NCI-H1417 treated with DMSO at 0.1 percent for 48 hours (cell line): ENCODE data around the gene TNS3.

Source experiments
- DNase-seq: peaks from one replicate; lab custom pipeline; 2025; lab: John Stamatoyannopoulos, UW

The TNS3 gene

GRCh38 chr7:47345857-47346298 lies 236.0 kb downstream of the TNS3 start:
- DNase-seq, result no peak

GRCh38 chr7:47344171-47344955 lies 237.5 kb downstream of the TNS3 start:
- no peak for DNase-seq

GRCh38 chr7:47343061-47343455 lies 238.9 kb downstream of the TNS3 start:
- no peak for DNase-seq

GRCh38 chr7:47342296-47343060 lies 239.4 kb downstream of the TNS3 start:
- no peak for DNase-seq

GRCh38 chr7:47340517-47340916 lies 241.4 kb downstream of the TNS3 start:
- no peak for DNase-seq

GRCh38 chr7:47338026-47338425 lies 243.9 kb downstream of the TNS3 start:
- no peak for DNase-seq

- DNase-seq, result no peak
These were observed 244.4 kb downstream of the TNS3 start for GRCh38 chr7:47337531-47337930.

GRCh38 chr7:47336472-47337425 lies 245.2 kb downstream of the TNS3 start:
- no peak for DNase-seq

GRCh38 chr7:47335557-47336471 lies 246.1 kb downstream of the TNS3 start:
- DNase-seq, result no peak

GRCh38 chr7:47335071-47335470 lies 246.8 kb downstream of the TNS3 start:
- DNase-seq, result no peak

- DNase-seq, result no peak
These were observed 248.0 kb downstream of the TNS3 start for GRCh38 chr7:47333959-47334358.

- no peak for DNase-seq
These were observed 248.4 kb downstream of the TNS3 start for GRCh38 chr7:47333554-47333887.

GRCh38 chr7:47332681-47333553 lies 249.0 kb downstream of the TNS3 start:
- DNase-seq, result no peak

GRCh38 chr7:47332213-47332612 lies 249.7 kb downstream of the TNS3 start:
- no peak for DNase-seq

- DNase-seq, result no peak
These were observed 250.7 kb downstream of the TNS3 start for GRCh38 chr7:47331179-47331565.

GRCh38 chr7:47330561-47331178 lies 251.2 kb downstream of the TNS3 start:
- no peak for DNase-seq

- DNase-seq, result no peak
These were observed 251.9 kb downstream of the TNS3 start for GRCh38 chr7:47330026-47330425.

- DNase-seq, result no peak
These were observed 252.5 kb downstream of the TNS3 start for GRCh38 chr7:47329320-47329926.
